ENCODE measurements around the gene MMS22L.
"Not testable (repeated sequence)": the region's sequence is repeated elsewhere in the genome, so short reads cannot be mapped to it uniquely, and the experiment has no call there.

Gene MMS22L

DNA sequence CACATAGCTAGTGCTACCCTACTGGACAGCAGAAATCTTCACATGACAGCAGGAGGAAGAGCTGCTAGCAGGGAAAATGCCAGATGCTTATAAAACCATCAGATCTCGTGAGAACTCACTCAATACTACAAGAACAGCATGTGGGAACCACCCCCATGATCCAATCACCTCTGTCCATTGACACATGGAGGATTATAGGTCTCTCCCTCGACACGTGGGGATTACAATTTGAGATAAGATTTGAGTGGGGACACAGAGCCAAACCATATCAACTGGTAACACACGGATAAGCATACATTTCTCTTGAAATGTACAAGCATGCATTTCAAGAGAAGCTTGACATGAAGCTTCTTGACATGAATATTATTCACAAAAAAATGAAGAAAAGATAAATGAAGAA is 64.1 kb downstream of the MMS22L start:
- no peak for DNase-seq

DNA sequence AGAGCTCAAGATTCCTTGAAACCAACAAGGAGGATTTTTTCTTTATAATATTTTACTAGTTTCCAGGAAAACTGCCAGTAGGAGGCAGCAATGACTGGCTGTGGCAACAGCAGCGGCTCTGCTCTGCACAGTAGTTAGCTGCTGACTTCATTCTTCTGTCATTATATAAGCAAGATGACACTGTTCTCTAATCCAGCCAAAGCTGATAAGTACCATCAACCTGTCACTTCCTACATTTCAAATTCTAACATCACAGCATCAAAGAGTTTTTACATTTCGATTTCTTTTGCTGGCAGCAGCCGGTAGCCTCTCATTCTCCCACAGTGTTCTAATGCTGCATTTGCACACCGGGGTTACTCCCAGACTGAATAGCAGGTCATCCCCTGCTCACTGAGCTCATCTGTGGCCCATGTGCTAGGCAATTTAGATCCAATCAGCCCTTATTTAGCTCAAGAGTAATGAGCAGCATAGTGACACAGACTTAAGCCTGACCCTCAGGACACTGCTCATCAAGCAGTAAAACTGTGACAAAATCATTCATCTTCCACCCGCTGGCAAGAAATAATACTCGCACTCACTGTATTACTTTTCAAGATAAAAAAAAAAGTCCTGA is 67.8 kb downstream of the MMS22L start:
- DNase-seq = peak in 1 of 5 donors; percentile 12

DNA sequence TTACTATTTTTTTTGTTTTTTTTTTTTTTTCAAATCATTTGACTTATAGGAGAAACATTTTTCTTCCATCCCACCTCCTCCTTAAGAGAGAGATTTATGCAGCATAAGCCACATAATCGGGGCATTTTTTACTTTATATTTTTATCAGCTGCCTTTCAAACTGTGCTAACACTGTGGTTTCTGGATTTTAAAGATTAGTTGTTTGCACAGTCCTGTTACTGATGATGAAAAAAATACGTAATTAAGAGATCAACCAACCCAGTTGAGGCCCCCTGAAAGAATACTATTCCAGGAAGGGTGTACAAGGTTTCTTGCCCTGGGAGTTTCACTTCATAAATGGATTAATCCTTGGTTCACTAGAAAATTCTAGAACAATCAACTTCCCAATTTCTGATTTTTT is 68.3 kb downstream of the MMS22L start:
- no peak for DNase-seq

DNA sequence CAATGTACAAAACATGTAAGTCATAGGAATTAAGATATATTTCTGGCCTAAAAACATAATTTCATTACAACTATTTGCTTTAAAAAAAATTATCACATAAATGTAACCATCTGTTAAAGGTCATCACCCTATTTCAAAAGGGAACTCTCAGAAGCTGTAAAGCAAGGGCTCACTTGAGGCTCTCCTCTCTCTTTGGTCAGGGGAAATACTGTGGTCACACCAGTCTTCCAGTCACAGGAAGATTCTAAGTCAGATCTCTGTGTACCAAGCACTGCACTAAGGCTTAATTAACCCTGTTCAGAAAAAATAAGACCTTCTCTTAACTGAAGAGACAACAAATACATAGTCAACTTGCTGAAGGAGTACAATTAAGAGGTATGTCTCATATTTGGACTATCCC is 75.6 kb downstream of the MMS22L start:
- DNase-seq = no peak

DNA sequence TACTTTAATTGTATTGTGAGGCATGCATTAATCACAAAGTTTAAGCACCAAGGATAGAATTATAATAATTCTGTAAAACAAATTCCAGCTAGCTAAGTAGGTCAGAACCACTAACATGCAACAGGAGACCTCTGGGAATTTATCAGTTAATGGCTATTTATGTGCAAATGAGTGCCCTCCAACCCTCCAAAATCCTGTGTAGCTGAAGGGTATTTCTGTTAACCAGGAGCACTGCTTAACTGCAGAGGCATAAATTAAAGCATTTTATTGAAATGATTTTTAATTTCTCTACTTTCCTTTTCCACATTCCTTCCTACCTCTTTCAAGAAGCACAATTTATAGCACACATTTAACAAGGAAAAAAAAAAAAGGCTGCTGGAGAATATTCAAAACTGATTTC is 77.0 kb downstream of the MMS22L start:
- no peak for DNase-seq

DNA sequence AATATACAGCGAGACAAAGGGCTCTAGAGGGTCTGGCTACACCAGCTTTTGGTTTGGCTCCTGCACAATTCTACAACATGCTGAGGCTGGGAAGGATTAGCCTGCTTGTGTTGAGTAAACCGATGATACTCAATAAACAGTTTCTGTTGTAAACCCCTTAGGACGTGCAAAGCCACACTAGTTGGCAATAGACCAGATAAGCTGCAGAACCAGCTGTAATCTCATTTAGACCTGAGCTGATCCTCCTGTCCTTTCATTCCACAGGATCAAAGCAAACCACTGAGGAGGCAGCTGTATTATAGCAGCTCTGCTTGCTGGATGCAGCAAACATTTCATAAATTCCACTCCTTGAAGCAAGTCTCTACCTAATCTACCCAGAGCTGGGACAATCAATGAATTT is 79.7 kb downstream of the MMS22L start:
- DNase-seq = no peak

DNA sequence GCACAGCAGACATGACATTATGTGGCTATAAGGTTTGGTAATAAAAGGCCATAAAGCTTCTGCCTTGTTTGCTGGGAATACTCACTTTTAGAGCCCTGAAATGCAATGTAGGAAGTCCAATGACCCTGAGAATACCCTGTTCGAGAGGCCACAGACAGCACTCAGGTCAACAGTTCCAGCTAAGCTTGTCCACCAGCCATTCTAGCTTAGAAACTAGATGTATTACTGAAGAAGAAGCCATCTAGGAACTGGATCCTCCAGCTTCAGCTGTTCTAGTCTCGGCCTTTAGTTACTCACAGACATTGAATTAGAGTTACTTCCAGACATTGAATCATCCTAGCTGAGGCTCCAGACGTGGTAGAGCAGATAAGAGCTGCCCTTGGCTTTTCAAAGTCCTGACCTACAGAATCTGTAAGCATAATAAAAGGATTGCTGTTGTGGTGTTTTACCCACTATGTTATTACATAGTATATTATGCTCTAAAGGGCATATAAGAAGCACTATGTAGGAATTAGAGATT is 84.9 kb downstream of the MMS22L start:
- no peak for DNase-seq

DNA sequence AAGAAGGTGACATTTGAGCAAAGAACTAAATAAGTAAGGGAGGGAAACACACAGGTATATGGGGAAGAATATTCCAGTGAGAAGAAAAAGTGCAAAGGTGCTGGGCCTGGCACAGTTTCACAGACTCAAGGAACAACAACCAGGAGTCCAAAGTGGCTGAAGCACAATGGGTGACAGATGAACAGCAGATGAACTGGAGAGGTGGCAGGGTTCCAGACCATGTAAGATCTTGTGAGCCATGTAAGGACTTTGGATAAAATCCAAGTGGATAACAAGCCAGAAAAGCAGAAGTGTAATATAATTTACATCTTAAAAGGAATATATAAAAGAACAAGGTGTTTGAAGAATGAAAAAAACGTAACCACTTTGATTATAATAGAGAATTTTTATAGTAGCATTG is 87.9 kb downstream of the MMS22L start:
- DNase-seq = no peak

DNA sequence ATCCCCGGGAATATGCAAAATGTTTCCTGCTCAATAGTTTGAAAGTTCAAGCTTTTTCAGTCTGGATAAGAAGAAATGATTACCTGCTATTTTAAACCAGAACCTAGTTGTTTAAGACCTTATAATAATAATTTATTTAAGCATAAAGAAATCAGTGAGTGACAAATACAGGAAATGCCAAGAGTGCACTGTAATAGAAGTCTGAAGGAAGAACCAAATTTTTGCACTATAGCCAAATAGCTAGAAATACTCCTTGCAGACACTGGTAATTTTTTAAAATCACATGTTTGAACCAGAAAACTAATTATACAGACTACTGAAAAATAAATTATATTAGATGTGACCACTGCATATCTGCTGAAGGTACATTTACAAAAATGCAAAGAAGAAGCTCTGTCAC is 93.2 kb downstream of the MMS22L start:
- no peak for DNase-seq

DNA sequence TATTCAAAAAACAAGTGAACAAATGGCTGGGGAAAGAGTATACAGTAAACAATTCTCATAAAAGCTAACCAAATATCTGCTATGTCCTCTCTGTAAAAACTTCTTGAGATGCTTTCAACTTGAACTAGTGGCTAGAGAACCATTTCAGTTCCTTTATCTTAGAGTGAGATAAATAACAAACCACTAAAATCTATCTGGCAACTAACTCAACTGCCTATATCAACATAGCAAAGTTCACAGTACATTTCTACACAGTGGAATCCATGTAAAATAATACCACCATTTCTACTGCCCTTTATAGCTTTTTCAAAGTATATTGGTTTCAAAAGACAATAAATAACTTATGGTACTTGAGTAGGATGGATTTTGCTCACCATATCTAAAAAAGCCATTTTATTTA is 95.1 kb downstream of the MMS22L start:
- DNase-seq = no peak

DNA sequence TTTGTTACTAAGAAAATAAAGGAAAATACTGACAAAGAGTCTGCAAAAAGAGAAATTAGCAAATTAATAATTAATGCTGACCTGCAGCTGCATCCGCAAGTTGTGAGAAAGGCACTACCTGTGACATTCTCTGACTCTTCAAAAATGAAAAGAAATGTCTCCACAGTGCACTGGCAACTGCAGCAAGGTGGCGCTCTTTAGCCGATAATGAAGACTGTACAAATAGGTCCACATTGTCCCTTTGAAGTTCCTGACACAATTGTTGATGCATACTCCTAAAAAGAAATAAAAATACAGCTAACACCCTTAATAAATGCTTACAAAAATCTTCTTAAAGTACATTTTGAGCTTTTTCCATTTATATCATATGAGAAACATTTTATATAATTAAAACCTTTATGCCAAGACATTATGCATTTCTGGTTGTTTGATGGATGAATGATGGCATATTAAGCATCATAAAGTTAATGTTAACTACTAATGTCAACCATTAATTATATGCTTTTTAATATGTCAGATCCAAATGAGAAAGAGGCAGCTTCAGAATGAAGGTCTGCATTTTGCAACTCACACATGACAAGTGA is 96.5 kb downstream of the MMS22L start:
- DNase-seq = peak; percentile 10 to 56 (median 31)

DNA sequence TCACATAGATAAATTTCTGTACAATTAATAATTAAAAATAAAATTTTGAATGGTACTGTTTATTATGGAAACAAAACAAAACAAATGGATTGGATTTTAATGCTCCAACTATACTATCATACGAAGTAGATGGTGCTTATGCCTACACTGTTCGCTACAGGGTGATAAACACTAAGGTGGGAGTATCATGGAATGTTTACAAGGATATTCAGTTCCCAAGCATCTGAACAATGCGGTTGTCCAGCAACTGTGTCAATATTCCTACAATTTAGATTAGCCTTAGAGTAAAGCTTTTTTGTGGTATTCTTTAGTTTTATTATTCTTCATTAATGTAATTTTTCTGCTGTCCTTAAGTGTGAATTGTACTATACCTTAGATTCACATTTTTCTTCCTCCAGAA is 105.1 kb downstream of the MMS22L start:
- no peak for DNase-seq

DNA sequence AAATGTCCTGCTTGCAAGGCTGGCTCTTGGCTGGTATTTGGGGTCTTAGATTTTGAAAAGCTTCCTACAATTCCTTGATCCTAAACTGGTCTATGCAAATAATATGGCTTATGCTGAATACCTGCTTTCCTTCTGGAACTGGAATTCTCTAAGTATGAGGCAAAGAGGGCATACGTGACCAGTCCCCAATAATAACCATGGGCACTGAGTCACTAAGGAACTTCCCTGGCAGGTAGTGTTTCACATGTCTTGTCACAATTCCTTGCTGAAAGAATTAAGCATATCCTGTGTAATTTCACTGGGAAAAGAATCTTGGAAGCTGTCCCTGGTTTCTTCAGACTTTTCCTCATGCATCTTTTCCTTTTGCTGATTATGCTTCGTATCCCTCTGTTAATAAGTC is 106.5 kb downstream of the MMS22L start:
- no peak for DNase-seq

DNA sequence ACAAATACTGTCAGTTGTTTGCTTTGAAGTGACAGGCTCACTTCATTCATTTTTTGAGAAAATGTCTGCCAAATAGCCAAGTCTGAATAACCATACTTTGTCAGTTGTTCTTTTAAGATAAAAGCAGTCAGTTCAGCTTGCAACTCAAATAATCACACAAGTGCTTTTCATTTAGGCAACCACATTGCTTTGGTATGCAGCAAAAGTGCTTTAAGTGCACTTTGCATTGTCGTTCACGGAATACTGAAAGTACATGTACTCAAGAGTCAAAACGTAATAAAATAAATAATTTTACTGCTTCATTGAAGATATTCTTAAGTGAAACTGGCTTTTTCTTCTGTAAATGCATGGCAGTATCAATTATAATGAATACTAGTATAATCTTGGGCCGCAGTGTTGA is 107.2 kb downstream of the MMS22L start:
- DNase-seq = no peak

DNA sequence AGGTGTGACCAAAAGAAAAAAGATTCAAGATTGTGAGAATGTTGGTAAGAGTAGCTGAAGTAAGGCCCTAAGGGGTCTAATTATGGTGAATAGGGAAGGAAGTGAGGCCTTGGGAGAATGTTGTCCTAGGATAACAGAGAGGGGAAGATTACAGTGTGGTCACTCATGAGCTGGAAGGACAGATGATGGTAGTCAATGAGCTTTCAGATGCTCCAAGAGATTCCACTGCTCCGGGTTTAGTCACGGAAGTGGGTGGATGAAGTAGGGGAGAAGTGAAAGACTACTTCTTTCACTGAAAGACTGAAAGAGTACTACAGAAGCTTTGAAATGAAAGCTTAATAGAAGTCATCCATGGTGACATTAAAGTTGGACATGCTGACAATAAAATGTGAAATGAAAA is 108.5 kb downstream of the MMS22L start:
- no peak for DNase-seq

DNA sequence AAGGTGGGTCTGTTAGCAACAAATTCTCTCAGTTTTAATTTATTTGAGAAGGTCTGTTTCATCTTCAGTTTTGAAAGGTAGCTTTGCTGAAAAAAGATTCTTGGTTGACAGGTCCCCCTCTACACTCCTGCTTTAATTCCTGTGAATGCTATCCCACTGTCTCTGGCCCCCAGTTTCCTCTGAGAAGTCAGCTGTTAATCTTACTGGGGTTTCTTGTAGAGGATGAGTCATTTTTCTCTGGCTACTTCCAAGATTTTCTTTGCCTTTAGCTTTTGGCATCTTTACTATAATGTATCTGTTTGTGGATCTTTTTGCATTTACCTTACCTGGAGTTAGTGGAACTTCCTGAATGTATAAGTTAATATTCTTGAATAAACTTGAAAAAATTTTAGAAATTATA is 122.7 kb downstream of the MMS22L start:
- DNase-seq = no peak

DNA sequence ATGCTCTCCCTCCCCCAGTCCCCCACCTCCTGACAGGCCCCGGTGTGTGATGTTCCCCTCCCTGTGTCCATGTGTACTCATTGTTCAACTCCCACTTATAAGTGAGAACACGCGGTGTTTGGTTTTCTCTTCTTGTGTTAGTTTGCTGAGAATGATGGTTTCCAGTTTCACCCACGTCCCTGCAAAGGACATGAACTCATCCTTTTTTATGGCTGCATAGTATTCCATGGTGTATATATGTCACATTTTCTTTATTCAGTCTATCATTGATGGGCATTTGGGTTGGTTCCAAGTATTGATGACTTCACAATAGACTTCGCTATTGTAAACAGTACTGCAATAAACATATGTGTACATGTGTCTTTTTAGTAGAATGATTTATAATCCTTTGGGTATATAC is 127.6 kb downstream of the MMS22L start:
- not testable (repeated sequence) for DNase-seq

DNA sequence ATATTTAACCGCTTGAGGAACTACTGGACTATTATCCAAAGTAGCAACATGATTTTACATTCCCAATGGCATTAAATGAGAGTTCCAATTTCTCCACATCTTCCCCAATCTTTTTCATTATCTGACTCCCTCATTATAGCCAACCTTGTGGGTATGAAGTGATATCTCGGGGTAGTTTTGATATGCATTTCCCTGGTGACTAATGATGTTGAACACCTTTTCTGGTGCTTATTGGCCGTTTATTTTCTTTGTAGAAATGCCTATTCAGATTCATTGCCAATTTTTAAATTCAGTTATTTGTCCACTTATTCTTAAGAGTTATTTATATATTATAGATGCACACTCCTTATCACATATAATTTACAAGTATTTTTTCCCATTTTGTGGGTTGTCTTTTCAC is 129.0 kb downstream of the MMS22L start:
- no peak for DNase-seq

DNA sequence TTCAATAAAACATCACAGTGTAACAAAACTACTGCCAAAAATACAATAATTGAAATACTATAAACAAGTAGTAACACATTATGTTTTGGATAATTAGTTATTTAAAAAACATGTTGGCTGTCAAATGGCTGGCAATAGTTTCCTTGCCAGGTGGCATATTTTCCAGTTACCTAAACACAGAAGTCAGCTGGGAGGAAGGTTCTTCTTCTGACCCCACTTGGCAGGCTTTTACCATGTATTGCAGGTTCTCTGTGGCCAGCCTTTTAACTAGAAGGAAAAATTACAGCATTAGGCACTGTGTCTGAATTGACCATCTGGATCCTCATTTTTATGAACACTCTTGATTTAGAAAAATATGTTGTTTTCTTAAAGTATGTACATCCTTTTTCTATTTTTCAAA is 131.4 kb downstream of the MMS22L start:
- DNase-seq = no peak

DNA sequence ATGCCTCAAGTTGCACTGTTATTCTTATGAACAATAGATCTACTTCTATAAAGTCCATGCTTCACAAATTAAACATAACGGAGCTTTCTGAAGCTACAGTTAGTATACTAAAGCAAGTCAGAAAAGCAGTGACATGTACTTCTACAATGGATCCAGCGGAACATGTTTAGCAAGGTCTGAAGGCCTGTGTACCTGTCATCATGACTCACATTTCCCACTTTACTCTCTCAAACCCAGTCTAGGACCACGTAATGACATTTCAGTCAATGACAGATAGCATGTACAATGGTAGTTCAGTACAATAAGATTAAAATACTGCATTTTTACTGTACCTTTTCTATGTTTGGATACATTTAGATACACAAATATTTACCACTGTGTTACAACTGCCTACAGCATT is 132.1 kb downstream of the MMS22L start:
- no peak for DNase-seq

DNA sequence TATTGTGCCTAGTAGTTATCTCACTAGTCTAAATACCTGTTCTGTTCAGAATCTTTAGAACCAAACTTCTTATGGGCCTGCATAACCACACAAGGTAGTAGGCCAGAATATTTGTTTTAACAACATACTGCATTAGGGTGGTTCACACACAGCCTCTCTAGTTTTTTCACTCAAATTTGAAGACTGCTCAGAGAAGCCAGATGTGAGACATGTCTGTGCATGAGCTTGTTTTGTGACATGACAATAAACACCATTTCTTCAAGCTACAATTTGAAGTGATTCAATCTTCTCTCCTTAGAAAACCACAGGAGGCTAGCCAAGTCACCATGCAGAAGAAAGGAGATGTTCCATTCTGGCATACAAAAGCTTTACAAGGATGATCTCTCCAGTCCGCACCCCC is 135.6 kb downstream of the MMS22L start:
- DNase-seq = no peak

DNA sequence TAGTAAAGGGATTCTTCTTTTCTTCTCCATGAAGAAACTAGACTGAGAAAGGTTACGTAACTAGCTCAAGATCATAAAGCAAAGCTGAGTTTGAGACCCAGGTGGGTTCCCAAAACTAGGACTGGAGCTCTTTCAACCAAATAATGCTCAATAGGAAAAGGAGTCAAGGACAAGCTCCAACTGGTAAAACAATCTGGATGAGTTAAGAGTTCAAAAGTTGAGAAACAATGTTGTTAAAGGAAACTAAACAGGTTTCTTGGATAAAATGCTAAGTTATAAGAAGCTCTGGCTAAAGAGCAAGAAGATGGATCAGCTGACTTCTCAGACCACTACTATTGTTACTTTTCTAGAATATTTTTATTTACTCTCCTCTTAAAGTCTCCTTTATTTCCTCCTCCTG is 137.3 kb downstream of the MMS22L start:
- no peak for DNase-seq

DNA sequence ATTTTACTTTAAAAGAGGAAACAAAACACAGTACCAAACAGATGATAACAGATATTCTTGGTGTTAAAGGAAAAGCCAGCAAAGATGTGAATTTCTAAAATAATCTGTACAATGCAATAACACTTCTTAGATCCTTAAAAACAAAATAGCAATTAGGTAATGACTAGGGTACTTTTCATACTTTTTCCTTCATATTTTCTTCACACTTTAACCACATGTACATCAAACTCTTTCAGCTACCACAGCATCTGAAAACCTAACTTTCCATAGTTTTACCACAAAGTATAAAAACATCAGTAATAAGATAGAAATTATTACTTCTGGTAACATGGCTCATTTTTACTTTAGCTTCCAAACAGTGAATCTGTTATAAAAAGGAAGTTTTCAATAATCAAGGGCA is 141.3 kb downstream of the MMS22L start:
- no peak for DNase-seq

DNA sequence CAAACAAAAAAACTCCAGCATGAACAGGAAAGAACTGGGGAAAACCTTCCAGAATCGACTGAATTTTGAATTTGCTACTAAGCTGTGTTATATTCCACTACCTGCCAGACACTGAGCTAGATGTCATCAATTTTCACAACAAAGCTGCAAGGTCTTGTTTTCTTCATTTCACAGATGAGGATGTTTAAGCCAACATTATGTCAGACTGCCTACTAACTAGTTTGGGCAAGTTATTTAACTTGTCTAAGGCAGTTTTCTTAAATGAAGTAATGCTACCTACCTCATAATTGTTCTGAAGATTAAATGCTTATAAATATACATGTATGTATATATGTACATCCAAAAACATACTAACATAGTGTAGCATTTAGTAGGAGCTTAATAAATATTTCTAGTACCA is 144.4 kb downstream of the MMS22L start:
- DNase-seq = no peak
